Astrocyte (in vitro differentiated cells and primary cell): Measurements from ENCODE around the gene SLC26A5.

ENCODE experiments used
- CTCF ChIP-seq: IDR thresholded peaks from 2 replicates; pipeline ENCODE4 v1.5.1; 2011; ENCODE audit warnings: low read depth, mild to moderate bottlenecking, inconsistent platforms, low read length, moderate library complexity; ENCODE audit not compliant: insufficient read depth
- EZH2 ChIP-seq: IDR thresholded peaks from 2 replicates; pipeline ENCODE4 v1.6.1; 2012; ENCODE audit warnings: mild to moderate bottlenecking, low read length, inconsistent platforms; ENCODE audit not compliant: insufficient read depth

GRCh38 chr7:103396471-103396870, 49.5 kb downstream of the SLC26A5 start:
- no peak for TF ChIP-seq CTCF
- TF ChIP-seq EZH2 = no peak
